ENCODE results near the gene CCDC127.

- TF ChIP-seq, protein P1, sequence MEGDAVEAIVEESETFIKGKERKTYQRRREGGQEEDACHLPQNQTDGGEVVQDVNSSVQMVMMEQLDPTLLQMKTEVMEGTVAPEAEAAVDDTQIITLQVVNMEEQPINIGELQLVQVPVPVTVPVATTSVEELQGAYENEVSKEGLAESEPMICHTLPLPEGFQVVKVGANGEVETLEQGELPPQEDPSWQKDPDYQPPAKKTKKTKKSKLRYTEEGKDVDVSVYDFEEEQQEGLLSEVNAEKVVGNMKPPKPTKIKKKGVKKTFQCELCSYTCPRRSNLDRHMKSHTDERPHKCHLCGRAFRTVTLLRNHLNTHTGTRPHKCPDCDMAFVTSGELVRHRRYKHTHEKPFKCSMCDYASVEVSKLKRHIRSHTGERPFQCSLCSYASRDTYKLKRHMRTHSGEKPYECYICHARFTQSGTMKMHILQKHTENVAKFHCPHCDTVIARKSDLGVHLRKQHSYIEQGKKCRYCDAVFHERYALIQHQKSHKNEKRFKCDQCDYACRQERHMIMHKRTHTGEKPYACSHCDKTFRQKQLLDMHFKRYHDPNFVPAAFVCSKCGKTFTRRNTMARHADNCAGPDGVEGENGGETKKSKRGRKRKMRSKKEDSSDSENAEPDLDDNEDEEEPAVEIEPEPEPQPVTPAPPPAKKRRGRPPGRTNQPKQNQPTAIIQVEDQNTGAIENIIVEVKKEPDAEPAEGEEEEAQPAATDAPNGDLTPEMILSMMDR (IDR thresholded peaks at IDR 0.05; ENCODE audit: low read depth, low read length, poor library complexity, severe bottlenecking): peak; percentile 15
- no peak for TF ChIP-seq EZH2phosphoT487 (IDR thresholded peaks at IDR 0.05; ENCODE audit: borderline replicate concordance, low read length)
Measured at GRCh38 chr5:195401-196160, 22.4 kb downstream of the CCDC127 start.

Measured in DOHH2 (cell line).